Stimulated activated CD8-positive, alpha-beta memory T cell treated with anti-CD3 and anti-CD28 coated beads, Interleukin-12 subunit alpha, Interleukin-12 subunit beta, amount 100 ng/mL, for 24 hours (primary cell): Measurements from ENCODE around the gene QTRT2.

Experiments used
- DNase-seq: peaks from one replicate; pipeline ENCODE4 v3.0.0-alpha.2; 2020; ENCODE audit errors: extremely low read depth

Gene QTRT2

GRCh38 chr3:114056130-114057010 lies at the start of gene QTRT2, which contains the start of gene CCDC191:
QTRT2 (plus strand) TSS chr3:114056737; CDS start chr3:114065258, 8,521 bp downstream.
CCDC191 (minus strand) TSS chr3:114056526; CDS start chr3:114056466, 60 bp downstream.
- DNase-seq = peak; percentile 96

- DNase-seq = no peak
Observed at GRCh38 chr3:114011059-114011797, 45.3 kb upstream of the QTRT2 start.

GRCh38 chr3:114014211-114014610 lies 42.3 kb upstream of the QTRT2 start:
- DNase-seq = no peak

- no peak for DNase-seq
Observed at GRCh38 chr3:114019486-114019885, 37.1 kb upstream of the QTRT2 start.

GRCh38 chr3:114020907-114021306 lies 35.6 kb upstream of the QTRT2 start:
- DNase-seq = no peak

- DNase-seq = no peak
Observed at GRCh38 chr3:114022145-114022802, 34.3 kb upstream of the QTRT2 start.

- DNase-seq = no peak
Observed at GRCh38 chr3:114025451-114025850, 31.1 kb upstream of the QTRT2 start.

GRCh38 chr3:114026331-114026730 lies 30.2 kb upstream of the QTRT2 start:
- no peak for DNase-seq

- DNase-seq = no peak
Observed at GRCh38 chr3:114033721-114034120, 22.8 kb upstream of the QTRT2 start.

GRCh38 chr3:114034211-114034610 lies 22.3 kb upstream of the QTRT2 start:
- DNase-seq = no peak

GRCh38 chr3:114034787-114035545 lies 21.6 kb upstream of the QTRT2 start:
- DNase-seq = no peak

GRCh38 chr3:114035896-114036295 lies 20.6 kb upstream of the QTRT2 start:
- DNase-seq = no peak

- DNase-seq = no peak
Observed at GRCh38 chr3:114043205-114043604, 13.3 kb upstream of the QTRT2 start.

GRCh38 chr3:114052216-114052615 lies 4.3 kb upstream of the QTRT2 start:
- DNase-seq = no peak

- no peak for DNase-seq
Observed at GRCh38 chr3:114057011-114057347, 442 bp downstream of the QTRT2 start.

GRCh38 chr3:114058646-114059045 lies 2.1 kb downstream of the QTRT2 start:
- DNase-seq = no peak

GRCh38 chr3:114060906-114061655 lies 4.5 kb downstream of the QTRT2 start:
- no peak for DNase-seq

GRCh38 chr3:114067804-114068203 lies 11.3 kb downstream of the QTRT2 start:
- no peak for DNase-seq

- DNase-seq = no peak
Observed at GRCh38 chr3:114068336-114068735, 11.8 kb downstream of the QTRT2 start.

GRCh38 chr3:114071786-114072185 lies 15.2 kb downstream of the QTRT2 start:
- DNase-seq = no peak

- no peak for DNase-seq
Observed at GRCh38 chr3:114076711-114077110, 20.2 kb downstream of the QTRT2 start.
